ENCODE data around the gene PDS5B. TPM values are rescaled to one million over a fixed set of nuclear protein-coding genes. Genes with fewer than 3 reads are reported as not detected.

PDS5B gene
- total RNA-seq, 4 donors from 2014 or later = 26.6 to 61.1 (median 28.9) TPM

DNA sequence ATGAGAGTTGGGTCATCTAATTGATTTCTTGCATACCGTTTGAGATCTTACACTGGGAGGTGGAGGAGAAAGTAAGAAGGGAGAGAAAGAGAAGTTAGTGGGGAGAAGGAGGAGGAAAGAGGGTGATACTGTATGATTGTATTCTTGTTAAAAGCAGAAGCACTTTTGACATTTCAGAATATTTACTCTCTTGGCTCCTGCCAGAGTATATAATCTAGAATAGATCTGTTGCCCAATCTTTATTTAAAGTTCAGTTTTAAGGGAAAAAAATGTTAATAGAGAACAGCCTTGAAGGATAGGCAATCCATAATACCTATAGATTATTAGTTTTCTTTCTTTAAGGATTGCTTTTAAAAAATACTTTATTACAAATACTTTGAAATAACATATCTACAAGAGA, 41.5 kb downstream of the PDS5B start:
- peaks cover 0 to 2% (median 0%) of the 10 kb centered on the region in 4 donors for H3K9me3 ChIP-seq
- no peaks in the 10 kb centered on the region for H3K27me3 ChIP-seq
- no peaks in the 10 kb centered on the region for H3K4me1 ChIP-seq
- no peak for DNase-seq
- H3K36me3 ChIP-seq = no peaks in the 10 kb centered on the region
- H3K27ac ChIP-seq = no peak overlapping the region
- no peak overlapping the region for H3K4me3 ChIP-seq
- no peak for TF ChIP-seq POLR2A (IDR thresholded peaks at IDR 0.05)
- TF ChIP-seq, protein P1, sequence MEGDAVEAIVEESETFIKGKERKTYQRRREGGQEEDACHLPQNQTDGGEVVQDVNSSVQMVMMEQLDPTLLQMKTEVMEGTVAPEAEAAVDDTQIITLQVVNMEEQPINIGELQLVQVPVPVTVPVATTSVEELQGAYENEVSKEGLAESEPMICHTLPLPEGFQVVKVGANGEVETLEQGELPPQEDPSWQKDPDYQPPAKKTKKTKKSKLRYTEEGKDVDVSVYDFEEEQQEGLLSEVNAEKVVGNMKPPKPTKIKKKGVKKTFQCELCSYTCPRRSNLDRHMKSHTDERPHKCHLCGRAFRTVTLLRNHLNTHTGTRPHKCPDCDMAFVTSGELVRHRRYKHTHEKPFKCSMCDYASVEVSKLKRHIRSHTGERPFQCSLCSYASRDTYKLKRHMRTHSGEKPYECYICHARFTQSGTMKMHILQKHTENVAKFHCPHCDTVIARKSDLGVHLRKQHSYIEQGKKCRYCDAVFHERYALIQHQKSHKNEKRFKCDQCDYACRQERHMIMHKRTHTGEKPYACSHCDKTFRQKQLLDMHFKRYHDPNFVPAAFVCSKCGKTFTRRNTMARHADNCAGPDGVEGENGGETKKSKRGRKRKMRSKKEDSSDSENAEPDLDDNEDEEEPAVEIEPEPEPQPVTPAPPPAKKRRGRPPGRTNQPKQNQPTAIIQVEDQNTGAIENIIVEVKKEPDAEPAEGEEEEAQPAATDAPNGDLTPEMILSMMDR (IDR thresholded peaks at IDR 0.05) = no peak

DNA sequence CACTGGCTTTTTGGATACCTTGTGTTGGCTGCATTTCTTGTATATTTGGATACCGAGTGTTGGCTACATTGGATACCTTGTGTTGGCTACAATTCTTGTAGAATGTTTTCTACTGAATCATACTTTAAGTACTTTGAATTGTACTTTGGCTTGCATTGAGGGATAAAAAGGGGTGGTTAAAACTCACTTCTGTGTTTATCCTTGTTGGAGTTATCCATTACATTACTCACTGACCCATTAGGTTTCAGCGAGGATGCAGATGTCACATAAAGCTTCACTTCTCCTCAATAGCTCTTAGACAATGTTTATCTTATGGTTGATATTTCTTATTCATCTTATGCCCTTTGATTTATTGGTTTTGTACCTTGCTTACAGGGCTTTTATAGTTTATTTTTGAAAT, 43.1 kb downstream of the PDS5B start:
- no peaks in the 10 kb centered on the region for H3K27me3 ChIP-seq
- H3K36me3 ChIP-seq = no peaks in the 10 kb centered on the region
- no peak for DNase-seq
- H3K27ac ChIP-seq = no peak overlapping the region
- TF ChIP-seq, protein P1 (IDR thresholded peaks at IDR 0.05) = no peak
- TF ChIP-seq POLR2A (IDR thresholded peaks at IDR 0.05) = no peak
- H3K4me1 ChIP-seq = no peaks in the 10 kb centered on the region
- H3K4me3 ChIP-seq = no peak overlapping the region
- no peaks in the 10 kb centered on the region for H3K9me3 ChIP-seq

DNA sequence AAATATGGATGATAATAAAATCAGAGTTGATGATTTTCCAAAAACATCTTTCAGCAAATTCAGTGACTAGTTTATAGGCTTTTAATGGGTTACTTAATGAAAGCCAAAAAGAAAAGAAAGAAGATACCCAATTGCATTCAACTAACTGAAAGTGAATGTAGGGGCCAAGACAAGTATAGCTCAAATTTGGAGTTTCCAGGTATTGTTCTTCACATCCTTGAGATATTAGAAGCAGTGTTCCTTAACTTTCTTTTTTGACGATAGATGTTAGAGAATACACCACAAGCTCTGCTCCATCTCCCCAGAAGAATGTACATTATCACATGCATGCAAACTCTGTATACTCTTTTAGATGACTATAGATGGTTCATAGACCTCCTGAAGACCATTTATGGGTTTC, 43.6 kb downstream of the PDS5B start:
- no peaks in the 10 kb centered on the region for H3K9me3 ChIP-seq
- H3K27me3 ChIP-seq = no peaks in the 10 kb centered on the region
- no peaks in the 10 kb centered on the region for H3K4me1 ChIP-seq
- H3K27ac ChIP-seq = no peak overlapping the region
- H3K4me3 ChIP-seq = no peak overlapping the region
- no peak for DNase-seq
- H3K36me3 ChIP-seq = no peaks in the 10 kb centered on the region
- no peak for TF ChIP-seq POLR2A (IDR thresholded peaks at IDR 0.05)
- TF ChIP-seq, protein P1 (IDR thresholded peaks at IDR 0.05) = no peak

DNA sequence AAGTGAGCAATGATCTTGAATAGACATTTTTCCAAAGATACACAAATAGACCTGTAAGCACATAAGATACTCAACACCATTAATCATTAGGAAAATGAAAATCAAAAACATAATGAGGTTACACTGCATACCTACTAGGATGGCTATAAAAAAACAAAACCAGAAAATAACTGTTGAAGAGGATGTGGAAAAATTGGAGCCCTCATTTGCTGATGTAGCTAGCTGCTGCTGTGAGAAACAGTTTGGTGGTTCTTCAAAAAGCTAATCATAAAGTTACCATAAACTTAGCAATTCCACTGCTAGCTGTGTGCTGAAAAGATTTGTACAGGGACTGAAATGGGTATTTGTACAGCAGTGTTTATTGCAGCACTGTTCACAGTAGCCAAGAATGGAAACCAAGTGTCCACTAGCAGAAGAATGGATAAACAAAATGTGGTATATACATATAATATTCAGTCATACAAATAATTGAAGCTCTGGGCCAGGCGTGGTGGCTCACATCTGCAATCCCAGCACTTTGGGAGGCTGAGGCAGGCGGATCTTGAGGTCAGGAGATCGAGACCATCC, 46.2 kb downstream of the PDS5B start:
- Histone ChIP-seq H3K27ac (no peak overlapping the region), H3K36me3 (no peaks in the 10 kb centered on the region), H3K4me3 (no peak overlapping the region), H3K9me3 (no peaks in the 10 kb centered on the region), H3K4me1 (no peaks in the 10 kb centered on the region), H3K27me3 (no peaks in the 10 kb centered on the region)
- no peak for TF ChIP-seq POLR2A (IDR thresholded peaks at IDR 0.05)
- TF ChIP-seq, protein P1 (IDR thresholded peaks at IDR 0.05) = no peak
- DNase-seq = no peak

DNA sequence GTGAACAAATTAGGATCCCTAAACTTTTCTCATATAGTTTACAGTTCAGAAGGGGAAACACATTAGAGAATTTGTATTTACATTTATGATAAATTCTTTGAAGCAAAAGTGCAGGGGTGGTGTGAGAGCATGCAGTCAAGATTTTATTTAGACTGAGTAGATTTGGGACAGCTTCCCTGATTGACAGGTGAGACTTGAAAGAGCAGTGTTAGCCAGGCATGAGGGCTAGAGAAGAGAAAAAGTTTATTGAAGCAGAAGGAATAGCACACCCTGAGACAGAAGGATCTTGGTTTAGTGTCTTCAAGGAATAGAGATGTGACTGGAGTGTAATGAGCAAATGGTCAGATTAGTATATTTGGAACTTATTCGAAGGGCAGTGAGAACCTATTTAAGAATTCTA, 50.5 kb downstream of the PDS5B start:
- no peak overlapping the region for H3K27ac ChIP-seq
- no peak for DNase-seq
- H3K27me3 ChIP-seq = no peaks in the 10 kb centered on the region

More for the DNA sequence above, 50.5 kb downstream of the PDS5B start:
- Histone ChIP-seq H3K4me1 (no peaks in the 10 kb centered on the region), H3K4me3 (no peak overlapping the region), H3K36me3 (no peaks in the 10 kb centered on the region), H3K9me3 (no peaks in the 10 kb centered on the region)
- TF ChIP-seq, protein P1 (IDR thresholded peaks at IDR 0.05) = no peak
- TF ChIP-seq POLR2A (IDR thresholded peaks at IDR 0.05) = no peak

Measured in Peyer's patch (tissue), 4 donors.